Caco-2 (cell line): Measurements from ENCODE around the gene TRIM43. TPM values are rescaled to one million over a fixed set of nuclear protein-coding genes. Genes with fewer than 3 reads are reported as not detected.
"Not testable (repeated sequence)": the region's sequence is repeated elsewhere in the genome, so short reads cannot be mapped to it uniquely, and the experiment has no call there.

Experiments used
- BruUV-seq: library from RNA; stranded (reverse); fragments of 400-500 nt; replicated peaks from 2 replicates; lab custom pipeline; 2021; lab: Mats Ljungman, UMichigan
- CTCF ChIA-PET: fragments of 300-600 bp; sonication (Branson Sonifier 250); formaldehyde crosslinking; loops from one replicate; lab custom pipeline; 2022; ENCODE audit warnings: antibody characterized with exemption; lab: Charles Lee
- POLR2A ChIA-PET: fragments of 300-600 bp; sonication (Branson Sonifier 250); formaldehyde crosslinking; loops from one replicate; lab custom pipeline; 2022; ENCODE audit warnings: antibody characterized with exemption; lab: Charles Lee
- DNase-seq, 2 experiments: peaks; one replicate each; pipeline versions ENCODE4 v3.0.0 to v3.0.0-alpha.2; 2020 to 2022
- H3K27me3 ChIP-seq: replicated peaks from 2 replicates; pipeline ENCODE4 v1.6.0; 2011; ENCODE audit warnings: low read length; ENCODE audit not compliant: control insufficient read depth, insufficient read depth
- H3K36me3 ChIP-seq: 2 replicates; pipeline ENCODE4 v1.5.1; 2011; ENCODE audit warnings: low read length; ENCODE audit not compliant: control insufficient read depth, insufficient read depth
- H3K4me1 ChIP-seq: fragments of 250-450 bp; sonication (Bioruptor Pico); 2 replicates; pipeline ENCODE4 v1.5.1; 2020; ENCODE audit warnings: mild to moderate bottlenecking
- H3K4me3 ChIP-seq: 2 replicates; pipeline ENCODE4 v1.5.1; 2011; ENCODE audit warnings: low read depth, mild to moderate bottlenecking, control low read depth, low read length
- H3K9me3 ChIP-seq: fragments of 250-450 bp; sonication (Bioruptor Pico); 2 replicates; pipeline ENCODE4 v1.5.1; 2020; ENCODE audit warnings: mild to moderate bottlenecking, moderate library complexity
- H3K27ac Mint-ChIP-seq: one replicate; pipeline ENCODE4 v1.8.0; 2022; ENCODE audit warnings: mixed read lengths; ENCODE audit not compliant: unreplicated experiment
- H3K27me3 Mint-ChIP-seq: one replicate; pipeline ENCODE4 v1.8.0; 2022; ENCODE audit warnings: mixed read lengths; ENCODE audit not compliant: insufficient read depth, unreplicated experiment
- H3K36me3 Mint-ChIP-seq: one replicate; pipeline ENCODE4 v1.8.0; 2022; ENCODE audit warnings: mild to moderate bottlenecking, mixed read lengths; ENCODE audit not compliant: insufficient read depth, unreplicated experiment
- H3K4me1 Mint-ChIP-seq: one replicate; pipeline ENCODE4 v1.8.0; 2022; ENCODE audit warnings: low read depth, mixed read lengths; ENCODE audit not compliant: unreplicated experiment
- H3K4me3 Mint-ChIP-seq: one replicate; pipeline ENCODE4 v1.8.0; 2022; ENCODE audit warnings: mild to moderate bottlenecking, moderate library complexity, mixed read lengths; ENCODE audit not compliant: unreplicated experiment
- H3K9me3 Mint-ChIP-seq: one replicate; pipeline ENCODE4 v1.8.0; 2022; ENCODE audit warnings: mixed read lengths; ENCODE audit not compliant: unreplicated experiment
- intact Hi-C: fragments of 100-400 bp; cut with micrococcal nuclease; formaldehyde crosslinking; loops from one replicate; pipeline ENCODE4 v1.10.0; 2022; ENCODE audit not compliant: unreplicated experiment
- total RNA-seq: library from RNA; stranded (reverse); gene quantifications from 2 replicates; pipeline ENCODE4 v1.2.3, GENCODE V29; 2022

The TRIM43 gene
- total RNA-seq, 1 experiment from 2014 or later: not detected

DNA sequence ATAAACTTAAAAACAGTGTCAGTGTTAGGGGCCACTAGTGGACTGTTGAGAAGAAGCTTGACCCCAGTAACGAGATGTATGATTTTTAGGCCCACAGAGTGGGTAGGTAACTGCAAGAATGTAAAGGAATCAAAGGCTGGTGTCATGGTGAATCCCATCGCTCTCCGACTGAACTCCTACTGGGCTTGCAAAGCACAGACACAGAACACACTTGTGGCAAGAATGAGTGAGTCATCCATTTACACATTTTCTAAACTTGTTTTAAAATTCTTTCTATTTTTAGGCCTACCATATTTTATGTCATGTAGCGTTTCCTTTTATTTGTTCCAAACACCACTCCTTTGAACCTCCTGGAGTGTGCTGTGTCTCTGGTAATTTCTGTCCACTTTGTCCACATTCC, 51.1 kb downstream of the TRIM43 start:
- H3K27ac Mint-ChIP-seq, H3K27me3 ChIP-seq, H3K4me3 ChIP-seq, H3K4me1 ChIP-seq, H3K4me3 Mint-ChIP-seq, H3K36me3 ChIP-seq, H3K27me3 Mint-ChIP-seq, BruUV-seq, H3K9me3 Mint-ChIP-seq, H3K36me3 Mint-ChIP-seq, H3K4me1 Mint-ChIP-seq, DNase-seq, H3K9me3 ChIP-seq, CTCF ChIA-PET, intact Hi-C loops, POLR2A ChIA-PET: not testable (repeated sequence)

GRCh38 chr2:95645312-95645711, 53.5 kb downstream of the TRIM43 start:
- CTCF ChIA-PET, H3K36me3 Mint-ChIP-seq, H3K4me3 Mint-ChIP-seq, H3K9me3 ChIP-seq, DNase-seq, H3K27me3 ChIP-seq, H3K4me1 ChIP-seq, H3K27ac Mint-ChIP-seq, H3K9me3 Mint-ChIP-seq, intact Hi-C loops, POLR2A ChIA-PET, H3K36me3 ChIP-seq, H3K27me3 Mint-ChIP-seq, H3K4me3 ChIP-seq, H3K4me1 Mint-ChIP-seq, BruUV-seq: not testable (repeated sequence)

DNA sequence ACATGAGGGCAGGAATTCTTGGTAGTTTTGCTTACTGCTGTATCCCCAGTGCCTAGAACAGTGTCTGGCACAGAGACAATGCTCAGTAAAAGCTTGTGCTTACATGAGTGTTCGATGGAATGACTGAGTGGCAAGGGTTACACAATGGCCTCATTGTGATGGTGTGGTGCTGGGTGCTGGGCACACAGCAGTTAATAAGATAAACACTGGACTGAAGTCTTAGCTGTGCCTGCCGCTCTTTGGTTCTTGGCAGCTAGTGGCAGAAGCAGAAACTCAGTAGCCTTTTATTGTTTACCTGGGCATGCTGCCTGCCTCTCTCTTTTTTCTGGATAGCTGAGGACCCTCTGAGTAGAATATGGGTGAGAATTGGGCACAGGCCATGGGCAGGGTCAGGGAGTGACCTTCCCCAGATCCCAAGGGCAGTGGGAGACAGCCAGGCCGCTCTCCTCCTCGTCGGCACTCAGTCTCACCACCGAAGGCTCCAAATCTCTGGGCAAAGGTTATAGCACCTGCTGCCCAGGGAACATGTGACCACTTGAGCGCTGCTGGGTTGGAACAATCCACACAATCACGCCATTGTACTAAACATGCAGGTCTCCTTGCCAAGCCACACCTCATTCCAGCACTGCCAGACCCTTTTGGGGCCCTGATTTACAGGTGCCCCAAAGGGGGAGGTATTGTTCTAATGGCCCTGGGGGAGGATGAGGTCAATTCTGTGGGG, 54.6 kb downstream of the TRIM43 start:
- POLR2A ChIA-PET, BruUV-seq, H3K9me3 Mint-ChIP-seq, H3K27me3 Mint-ChIP-seq, intact Hi-C loops, H3K27me3 ChIP-seq, H3K4me1 ChIP-seq, H3K27ac Mint-ChIP-seq, H3K36me3 ChIP-seq, H3K36me3 Mint-ChIP-seq, CTCF ChIA-PET, H3K4me3 Mint-ChIP-seq, H3K4me3 ChIP-seq, H3K4me1 Mint-ChIP-seq, DNase-seq, H3K9me3 ChIP-seq: not testable (repeated sequence)

GRCh38 chr2:95648894-95649544, 57.2 kb downstream of the TRIM43 start:
- BruUV-seq: not testable (repeated sequence)

More at GRCh38 chr2:95648894-95649544, 57.2 kb downstream of the TRIM43 start:
- H3K27ac Mint-ChIP-seq, H3K4me3 ChIP-seq, intact Hi-C loops, H3K27me3 Mint-ChIP-seq, CTCF ChIA-PET, H3K4me1 Mint-ChIP-seq, H3K9me3 Mint-ChIP-seq, H3K9me3 ChIP-seq, H3K4me1 ChIP-seq, H3K36me3 Mint-ChIP-seq, DNase-seq, H3K4me3 Mint-ChIP-seq, H3K27me3 ChIP-seq, H3K36me3 ChIP-seq, POLR2A ChIA-PET: not testable (repeated sequence)

Other genes with a start within 250 kb of the TRIM43 start
- gene FAHD2A, start 189.3 kb upstream of the TRIM43 start, total RNA-seq: 23.8 and 26.8 TPM in 2 replicates
- not detected in 2 replicates for gene TRIM43B, start 107.2 kb upstream of the TRIM43 start, total RNA-seq